CD4-positive, alpha-beta T cell treated with Interferon gamma for 1 hour (primary cell): ENCODE results near the gene DCUN1D2.

Experiments used
- DNase-seq: peaks from one replicate; pipeline ENCODE4 v3.0.0-alpha.2; 2020

The DCUN1D2 gene

DNA sequence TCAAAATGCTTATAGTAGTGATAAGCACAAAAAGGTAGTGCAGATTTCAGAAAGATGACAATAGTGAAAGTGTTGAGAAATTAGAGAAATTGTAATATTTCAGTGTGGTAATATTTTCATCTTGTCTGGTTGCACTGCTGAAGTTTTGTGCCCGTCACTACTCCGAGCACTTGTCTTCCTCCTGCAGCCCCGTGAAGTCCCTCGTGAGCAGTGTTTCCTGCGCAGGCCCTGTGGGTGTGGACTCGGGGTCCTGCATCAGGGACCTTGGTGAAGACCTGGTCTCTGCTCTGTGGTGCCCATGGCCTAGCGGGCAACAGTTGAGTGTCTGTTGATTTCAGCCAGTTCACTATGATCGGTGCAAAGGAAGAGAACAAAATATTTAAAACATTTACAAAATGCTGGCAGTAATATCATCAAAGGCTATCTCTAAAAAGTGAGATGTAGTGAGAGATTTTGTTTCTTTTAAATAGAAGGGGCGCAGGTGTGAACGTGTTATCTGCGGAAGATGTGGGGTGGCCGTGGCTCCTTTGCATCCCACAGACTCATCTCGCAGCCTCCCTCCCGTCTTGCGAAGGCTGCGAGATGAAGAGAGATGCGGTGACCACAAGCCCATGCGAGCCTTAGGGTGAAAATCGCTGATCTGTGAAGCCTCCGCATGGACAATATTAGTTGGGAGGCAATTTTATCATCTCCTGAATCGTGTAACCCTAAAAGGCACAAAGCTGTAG, 27.7 kb upstream of the DCUN1D2 start:
- no peak for DNase-seq

DNA sequence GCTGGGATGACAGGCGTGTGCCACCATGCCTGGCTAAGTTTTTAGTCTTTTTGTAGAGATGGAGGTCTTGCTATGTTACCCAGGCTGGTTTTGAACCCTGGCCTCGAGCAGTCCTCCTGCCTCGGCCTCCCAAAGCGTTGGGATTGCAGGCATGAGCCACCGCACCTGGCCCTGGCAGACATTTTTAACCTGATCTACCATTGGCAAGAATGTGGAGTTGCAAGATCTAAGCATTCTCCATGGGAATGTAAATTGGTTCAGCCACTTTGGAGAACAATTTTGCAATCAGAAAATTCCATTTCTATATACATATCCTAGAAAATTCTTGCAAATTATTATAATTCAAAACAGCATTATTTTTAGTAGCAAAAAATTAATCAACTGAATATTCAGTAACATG, 24.3 kb upstream of the DCUN1D2 start:
- DNase-seq = no peak

DNA sequence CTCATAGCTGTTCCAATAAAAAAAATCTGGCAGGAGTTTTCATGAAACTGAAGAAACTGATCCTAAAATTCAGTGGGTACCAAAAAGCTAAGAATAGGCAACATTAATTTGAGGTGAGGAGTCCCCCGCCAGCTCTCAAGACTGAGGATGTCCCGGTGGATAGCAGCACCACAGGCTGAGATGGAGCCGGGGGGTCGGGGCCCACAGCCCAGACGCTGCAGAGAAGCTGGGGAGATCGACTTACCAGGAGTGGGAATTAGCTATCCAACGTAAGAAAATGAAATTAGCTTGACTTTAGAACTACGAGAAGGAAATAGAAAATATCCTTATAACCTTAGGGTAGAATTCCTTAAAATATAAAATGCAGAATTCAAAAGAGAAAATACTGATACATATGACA, 23.2 kb upstream of the DCUN1D2 start:
- no peak for DNase-seq

DNA sequence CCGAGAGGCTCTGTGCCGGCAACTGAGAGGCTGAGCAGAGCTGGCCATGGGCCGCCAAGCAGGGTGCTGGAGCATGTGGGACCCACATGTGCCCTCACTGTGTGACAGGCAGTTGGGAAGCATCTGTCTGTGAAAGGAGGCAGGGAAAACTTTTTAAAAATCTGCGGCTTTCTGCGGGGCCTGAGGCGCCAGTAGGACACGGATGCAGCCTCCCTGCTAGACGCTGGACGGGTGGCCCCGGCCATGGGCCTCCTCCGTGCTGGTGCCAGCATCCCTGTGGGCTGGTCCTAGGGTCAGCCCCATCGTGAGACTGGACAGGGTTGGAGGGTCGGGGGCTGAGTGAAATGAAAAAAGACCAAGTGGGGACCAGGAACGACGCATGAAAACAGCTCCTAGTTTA, 20.9 kb upstream of the DCUN1D2 start:
- DNase-seq = no peak

DNA sequence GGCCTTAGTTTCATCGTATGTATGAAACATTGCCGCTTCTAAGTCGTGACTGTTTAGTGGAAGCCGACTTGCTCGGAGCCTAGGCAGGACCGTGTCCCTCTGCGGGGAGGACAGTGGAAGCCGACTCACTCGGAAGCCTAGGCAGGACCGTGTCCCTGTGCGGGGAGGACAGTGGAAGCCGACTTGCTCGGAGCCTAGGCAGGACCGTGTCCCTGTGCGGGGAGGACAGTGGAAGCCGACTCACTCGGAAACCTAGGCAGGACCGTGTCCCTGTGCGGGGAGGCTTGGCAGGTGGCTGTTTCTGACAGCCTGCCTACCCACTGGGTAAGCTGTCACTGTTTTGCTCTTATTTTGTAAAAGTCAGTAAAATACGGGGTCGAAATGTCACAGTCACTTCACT, 20.4 kb upstream of the DCUN1D2 start:
- DNase-seq = no peak

DNA sequence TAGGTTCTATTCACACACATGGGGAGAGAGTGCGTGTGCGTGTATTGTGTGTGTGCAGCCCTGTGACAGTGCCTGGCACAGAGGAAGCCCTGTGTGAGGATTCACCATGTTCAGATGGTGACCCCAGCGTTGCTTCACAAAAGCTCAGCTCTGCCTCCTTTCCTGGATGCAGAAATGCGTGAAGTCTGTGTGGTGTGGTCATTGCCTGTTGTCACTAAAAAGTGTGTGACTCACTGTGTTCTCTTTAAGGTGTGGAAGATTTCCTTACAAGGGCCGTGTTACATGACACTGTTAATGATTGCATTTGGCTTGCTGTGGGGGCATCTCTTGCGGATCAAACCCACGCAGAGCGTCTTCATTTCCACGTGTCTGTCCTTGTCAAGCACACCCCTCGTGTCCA, 19.5 kb upstream of the DCUN1D2 start:
- no peak for DNase-seq

DNA sequence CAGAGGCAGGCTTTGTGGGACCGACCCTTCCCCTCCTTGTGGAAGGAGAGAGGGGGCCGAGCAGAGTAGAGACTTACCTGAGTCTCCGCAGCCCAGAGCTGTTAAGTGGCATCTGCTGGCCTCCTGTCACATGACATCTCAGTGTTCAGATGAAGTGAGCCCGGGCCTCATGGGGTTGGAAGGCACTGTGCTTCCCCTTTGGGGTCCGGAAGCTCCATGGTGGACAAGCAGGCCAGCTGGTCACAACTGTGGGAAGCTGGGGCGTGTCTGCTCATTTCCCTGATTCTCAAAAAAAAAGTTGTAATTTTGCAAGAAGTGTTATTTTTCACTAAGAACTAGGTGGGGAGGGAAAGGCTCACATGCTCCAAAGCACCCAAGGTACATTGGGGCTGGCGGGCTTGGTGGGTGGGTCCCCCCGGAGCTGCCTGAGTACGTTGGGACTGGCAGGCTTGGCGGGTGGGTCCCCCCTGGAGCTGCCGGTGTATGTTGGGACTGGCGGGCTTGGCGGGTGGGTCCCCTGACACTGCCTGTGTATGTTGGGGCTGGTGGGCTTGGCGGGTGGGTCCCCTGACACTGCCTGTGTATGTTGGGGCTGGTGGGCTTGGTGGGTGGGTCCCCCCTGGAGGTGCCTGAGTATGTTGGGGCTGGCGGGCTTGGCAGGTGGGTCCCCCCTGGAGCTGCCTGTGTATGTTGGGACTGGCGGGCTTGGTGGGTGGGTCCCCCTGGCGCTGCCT, 18.2 kb upstream of the DCUN1D2 start:
- DNase-seq = peak; percentile 8

DNA sequence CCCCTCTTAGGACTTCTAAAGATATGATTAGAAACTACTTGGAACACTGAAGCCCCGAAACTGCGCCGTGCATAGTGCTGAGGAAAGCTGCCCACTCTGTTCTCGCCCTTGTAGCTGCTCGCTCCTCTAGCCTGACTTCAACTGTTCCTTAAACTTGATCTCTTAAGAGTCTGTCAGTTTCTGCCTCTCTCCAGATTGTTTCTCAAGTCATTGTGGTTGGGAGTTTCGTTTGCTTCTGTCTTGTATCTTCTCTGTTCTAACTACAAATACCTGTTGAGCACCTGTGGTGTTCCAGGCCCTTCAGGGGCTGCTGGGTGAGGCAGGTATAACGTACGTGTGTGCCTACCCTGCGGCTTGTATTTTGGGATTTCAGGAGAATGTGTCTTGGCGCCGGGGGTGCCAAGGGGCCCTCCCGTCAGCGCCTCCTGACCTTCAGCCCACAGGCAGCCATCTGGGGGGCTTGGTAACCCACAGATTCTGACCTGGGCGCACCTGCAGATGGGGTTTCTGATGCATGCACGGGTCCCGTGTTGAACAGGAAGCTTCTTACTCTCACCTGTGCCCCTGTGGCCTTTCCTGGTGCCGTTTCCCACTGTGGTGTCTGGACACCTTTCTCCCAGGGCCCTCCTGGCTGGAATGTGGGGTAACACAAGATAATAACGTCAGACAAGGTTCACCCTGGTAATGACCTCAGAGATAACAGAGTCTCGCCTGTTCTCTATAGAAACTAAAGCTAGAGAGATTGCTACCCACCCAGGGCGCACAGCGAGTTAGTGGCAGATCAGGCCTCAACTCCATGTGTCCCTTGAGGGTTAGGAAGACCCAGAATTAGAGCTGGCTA, 17.2 kb upstream of the DCUN1D2 start:
- DNase-seq = no peak

DNA sequence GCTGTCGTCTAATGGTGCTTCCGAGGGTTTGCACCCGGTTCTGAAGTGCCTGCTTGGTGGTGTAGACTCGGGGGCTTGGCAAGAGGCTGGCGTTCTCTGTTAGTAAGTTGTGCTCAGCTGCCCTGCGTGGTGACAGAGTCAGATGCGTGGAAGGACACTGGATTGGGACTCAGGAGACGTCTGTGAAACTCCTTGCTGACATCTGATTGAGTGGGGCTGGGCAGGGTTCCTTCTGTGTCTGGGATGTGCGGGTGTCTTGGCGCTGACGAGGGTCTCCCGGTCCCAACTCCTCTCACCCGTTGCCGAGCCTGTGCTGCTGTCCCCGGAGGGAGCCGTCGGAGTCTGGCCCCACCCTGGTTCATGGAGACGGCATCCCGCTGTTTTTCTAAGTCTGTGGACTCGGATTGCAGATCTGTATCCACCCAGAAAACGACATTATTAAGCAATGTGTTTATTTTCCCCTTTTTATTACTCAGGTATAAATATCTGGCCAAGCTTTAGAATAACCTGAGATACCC, 16.4 kb upstream of the DCUN1D2 start:
- DNase-seq = no peak

DNA sequence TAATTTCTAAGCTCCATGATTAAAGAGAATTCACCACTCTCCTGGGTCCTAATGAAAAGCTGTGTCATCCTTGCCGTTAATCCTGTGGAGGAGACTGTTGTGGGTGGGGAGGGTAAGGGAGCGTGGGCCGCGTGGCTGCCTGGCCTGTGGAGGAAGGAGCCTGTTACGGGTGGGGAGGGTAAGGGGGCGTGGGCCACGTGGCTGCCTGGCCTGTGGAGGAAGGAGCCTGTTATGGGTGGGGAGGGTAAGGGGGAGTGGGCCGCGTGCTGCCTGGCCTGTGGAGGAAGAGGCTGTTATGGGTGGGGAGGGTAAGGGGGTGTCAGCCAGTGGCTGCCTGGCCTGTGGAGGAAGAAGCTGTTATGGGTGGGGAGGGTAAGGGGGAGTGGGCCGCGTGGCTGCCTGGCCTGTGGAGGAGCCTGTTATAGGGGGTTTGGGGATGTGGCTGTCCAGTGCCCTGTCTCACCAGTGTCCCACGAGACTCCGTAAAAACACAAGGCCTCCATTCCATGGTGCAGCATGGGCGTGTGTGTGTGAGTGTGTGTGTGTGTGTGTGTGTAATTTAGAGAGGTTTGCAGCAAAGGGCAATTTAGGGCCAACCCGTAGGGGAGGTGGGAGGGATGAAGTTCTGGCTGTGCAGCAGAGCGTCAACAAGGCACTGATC, 15.6 kb upstream of the DCUN1D2 start:
- DNase-seq = no peak

DNA sequence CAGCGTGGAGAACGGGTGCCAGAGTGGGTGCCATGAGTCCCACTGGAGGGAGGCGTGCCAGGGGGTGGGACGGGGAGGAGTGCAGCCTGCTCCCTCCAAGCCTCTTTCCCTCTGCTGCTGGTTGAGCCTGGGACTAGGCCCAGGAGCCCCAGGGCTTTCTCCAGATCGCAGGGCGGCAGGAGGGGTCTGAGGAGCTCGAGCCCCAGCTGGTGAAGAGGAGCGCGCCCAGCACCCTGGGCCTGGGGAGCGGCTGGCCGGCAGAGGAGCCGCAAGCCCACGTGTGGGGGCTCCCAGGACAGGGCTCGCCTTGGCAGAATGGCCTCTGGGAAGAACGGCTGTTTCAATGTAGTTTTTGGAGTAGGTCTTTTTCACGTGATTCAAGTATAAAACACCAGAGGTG, 12.2 kb upstream of the DCUN1D2 start:
- no peak for DNase-seq

DNA sequence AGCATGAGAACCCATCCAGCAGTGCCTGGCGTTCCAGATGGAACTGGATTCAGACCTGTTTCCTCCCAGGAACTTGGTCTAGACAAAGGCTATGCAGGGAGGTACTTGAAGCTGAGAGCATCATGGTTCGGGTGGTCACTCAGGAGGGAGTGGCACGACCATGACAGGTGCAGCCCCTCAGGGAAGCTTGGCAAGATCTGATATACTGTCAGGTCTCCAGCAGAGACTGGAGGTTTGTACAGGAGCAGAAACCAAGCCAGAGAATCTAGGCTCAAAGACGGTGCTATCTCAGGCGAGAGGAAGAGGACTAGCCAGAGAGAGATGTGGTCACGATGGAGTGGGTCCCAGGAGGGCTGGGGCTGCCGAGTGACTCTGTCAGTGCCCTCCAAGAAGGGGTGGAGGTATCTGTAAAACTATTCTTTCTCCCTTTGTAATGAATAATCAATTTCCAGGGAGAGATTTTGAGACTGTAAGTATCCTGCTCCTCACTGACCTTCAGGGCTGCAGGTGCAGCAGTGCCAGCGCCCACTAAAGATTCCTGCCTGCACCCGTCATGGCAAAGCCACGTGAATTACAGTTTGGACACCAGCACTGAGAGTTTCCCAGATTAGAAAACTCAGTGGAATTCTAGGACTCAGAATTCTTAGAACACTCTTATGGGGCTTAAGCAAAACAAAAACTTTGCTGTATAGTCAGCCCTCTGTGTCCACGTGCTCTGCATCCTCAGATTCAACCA, 10.2 kb upstream of the DCUN1D2 start:
- no peak for DNase-seq

DNA sequence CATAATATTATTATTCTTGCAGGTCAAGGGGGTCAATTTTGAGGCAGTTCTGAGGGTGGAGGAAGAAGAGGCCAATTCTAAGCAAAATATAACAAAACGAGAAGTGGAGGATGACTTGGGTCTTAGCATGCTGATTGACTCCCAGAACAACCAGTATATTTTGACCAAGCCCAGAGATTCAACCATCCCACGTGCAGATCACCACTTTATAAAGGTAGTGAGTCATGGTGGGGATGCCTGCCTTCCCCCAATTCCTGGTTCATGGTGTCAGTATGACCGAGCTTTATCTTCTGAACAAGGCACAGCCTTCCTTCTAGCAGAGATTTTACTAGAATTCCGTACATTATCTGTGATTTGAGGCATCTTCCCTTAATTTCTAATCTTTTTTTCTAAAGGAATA, 9.4 kb upstream of the DCUN1D2 start:
- DNase-seq = no peak

DNA sequence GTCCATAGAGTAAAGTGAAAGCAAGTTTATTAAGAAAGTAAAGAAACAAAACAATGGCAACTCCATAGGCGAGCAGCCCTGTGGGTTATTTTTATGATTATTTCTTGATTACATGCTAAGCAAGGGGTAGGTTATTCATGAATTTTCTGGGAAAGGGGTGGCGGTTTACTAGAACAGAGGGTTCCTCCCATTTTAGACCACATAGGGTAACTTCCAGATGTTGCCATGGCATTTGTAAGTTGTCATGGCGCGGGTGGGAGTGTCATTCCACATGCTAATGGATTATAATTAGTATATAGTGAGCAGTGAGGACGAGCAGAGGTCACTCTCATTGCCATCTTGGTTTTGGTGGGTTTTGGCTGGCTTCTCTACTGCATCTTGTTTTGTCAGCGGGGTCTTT, 8.4 kb upstream of the DCUN1D2 start:
- no peak for DNase-seq

DNA sequence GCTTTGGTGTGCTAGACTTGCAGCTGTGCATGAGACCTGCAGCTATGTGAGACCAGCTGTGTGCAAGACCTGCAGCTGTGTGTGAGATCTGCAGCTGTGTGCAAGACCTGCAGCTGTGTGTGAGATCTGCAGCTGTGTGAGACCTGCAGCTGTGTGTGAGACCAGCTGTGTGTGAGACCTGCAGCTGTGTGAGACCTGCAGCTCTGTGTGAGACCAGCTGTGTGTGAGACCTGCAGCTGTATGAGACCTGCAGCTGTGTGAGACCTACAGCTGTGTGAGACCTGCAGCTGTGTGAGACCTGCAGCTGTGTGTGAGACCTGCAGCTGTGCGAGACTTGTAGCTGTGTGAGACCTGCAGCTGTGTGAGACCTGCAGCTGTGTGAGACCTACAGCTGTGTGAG, 6.7 kb upstream of the DCUN1D2 start:
- DNase-seq = no peak

DNA sequence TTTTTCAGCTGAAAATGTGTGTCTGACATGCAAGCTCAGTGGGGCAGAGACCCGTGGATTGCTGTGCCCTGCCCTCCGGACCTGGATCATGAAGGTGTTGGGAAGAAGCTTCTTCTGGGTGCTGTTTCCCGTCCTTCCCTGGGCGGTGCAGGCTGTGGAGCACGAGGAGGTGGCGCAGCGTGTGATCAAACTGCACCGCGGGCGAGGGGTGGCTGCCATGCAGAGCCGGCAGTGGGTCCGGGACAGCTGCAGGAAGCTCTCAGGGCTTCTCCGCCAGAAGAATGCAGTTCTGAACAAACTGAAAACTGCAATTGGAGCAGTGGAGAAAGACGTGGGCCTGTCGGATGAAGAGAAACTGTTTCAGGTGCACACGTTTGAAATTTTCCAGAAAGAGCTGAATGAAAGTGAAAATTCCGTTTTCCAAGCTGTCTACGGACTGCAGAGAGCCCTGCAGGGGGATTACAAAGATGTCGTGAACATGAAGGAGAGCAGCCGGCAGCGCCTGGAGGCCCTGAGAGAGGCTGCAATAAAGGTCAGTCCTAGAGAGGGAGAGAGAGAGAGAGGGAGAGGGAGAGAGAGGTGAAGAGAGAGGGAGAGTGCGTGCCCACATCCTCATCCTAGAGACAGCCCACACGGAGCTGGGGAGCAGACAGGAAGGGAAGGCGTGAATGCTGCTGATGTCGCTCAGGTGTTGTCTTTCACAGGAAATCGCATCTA, 5.1 kb upstream of the DCUN1D2 start:
- DNase-seq = no peak

DNA sequence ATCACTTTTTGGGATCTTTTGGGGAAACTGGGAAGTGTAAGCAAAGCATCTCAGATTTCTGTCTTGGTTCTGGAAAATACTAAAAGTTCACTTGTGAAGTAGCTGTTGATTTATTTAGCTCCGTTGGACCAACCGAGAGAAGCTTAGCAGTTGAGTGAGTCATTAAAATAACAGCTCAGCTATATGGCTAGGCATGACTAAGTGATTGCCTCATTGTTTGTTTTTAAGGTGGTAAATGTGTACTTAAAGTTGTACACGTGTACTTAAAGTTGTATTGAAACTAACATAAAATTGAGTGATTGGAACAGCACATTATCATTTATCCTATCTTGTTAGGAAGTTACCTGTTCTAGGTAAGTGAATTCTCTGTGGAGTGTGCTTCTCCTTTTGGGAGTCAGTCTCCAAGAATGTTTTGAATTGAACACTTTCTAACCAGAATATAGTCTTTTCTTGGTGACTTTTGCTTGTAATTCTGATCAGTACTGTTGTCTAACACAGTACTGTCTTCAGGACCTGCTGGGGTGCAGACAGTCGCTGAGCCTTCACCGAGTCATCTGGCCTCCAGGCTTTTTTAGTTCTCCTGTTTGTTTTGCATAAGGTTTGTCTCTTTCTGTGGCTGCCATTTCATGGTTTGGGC, 2.9 kb upstream of the DCUN1D2 start:
- DNase-seq = no peak

DNA sequence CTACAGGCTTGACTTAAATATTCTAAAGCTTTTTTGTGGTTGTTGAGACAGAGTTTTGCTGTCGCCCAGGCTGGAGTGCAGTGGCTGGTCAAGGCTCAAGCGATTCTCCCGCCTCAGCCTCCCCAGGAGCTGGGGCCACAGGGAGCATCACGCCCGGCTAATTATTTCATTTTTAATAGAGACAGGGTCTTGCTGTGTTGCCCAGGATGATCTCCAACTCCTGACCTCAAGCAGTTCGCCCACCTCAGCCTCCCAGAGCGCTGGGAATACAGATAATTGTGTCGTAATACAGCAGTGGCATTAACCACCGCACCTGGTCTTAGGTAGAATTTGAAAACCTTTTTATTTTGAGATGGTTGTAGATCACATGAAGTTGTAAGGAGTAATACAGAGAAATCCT, 1.5 kb upstream of the DCUN1D2 start:
- DNase-seq = no peak

DNA sequence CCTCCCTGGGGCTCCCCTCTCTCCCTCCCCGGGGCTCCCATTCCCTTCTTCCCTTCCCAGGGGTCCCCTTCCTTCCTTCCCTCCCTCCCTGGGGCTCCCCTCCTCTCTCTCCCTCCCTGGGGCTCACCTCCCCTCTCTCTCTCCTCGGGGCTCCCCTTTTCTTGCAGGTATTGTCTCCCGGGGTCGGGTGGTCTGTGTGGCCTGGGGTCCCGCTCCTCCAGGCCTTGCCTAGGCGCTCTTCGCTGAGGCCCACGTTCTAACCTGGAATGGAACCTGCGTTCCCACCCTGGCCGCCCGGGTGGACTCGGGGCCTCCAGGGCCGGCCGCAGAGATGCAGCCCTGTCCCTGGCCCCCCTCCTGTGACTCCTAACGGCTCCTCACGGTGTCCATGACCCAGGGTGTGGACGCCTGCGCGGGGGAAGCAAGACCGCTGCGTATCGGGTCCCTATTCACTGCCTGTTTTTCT, 940 bp upstream of the DCUN1D2 start:
- no peak for DNase-seq

DNA sequence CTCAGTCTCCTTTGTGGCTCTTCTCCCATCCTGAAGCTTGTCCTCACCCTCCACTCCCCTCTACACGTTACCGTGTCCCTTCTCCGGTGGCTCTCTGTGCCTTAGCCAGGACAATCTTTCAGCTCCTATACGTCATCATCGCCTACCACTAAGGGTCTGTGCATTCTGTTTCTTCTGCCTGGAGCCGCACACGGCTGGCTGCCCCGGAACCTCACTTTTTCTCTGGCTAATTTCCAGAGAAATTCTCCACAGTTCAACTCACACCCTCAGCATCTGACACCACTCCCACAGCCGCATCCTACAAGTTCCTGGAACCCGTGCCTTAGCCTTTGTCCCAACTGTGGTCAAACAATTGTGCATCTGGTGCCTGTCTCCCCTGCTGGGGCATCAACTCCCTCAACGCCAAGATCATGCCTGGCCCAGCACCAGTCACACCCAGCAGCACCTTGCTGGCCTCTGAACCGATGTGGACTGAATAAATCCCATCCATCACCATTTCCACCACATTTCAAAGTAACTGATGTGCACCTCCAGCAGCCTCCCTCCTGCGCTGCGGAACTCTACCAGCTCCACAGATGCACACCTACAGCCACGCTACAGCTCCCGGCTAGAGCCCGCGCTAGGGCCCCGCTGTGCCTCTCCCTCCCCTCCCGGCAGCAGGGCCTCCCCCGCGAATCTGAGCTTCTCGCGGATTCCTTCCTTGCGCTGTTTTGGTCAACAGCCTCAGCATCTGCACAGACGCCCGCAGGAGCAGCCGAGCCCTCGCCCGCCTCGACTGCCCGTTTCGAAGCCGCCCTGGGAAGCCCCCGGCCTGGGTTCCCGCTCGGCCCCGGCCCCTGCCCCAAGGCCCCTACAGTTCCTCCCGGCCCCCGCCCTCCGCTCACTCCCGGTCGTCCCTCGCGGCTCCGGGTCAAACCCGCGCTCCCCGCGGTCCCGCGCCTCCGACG, 689 bp downstream of the DCUN1D2 start:
- peak; percentile 14 for DNase-seq
